Measurements from ENCODE around the gene NT5DC3.
"Not testable (repeated sequence)": the region's sequence is repeated elsewhere in the genome, so short reads cannot be mapped to it uniquely, and the experiment has no call there.

Gene NT5DC3

DNA sequence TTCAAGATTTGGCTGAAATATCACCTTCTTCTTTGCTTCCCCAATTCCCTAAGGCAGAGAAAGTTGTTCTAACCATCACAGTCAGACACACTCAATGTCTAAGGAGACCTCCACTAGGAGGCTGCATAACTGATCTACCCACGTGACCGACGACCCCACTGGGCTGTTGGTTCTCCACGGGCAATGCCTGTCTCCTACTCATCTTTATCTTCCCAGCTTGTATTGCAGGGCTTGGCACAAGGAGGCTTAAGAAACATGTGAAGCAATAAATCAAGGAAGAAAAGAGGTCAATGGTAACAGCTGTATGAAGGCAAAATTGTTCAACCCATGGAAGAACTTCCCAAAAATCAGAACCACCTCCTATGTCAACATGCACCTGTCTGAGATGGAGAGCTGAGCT is 27.1 kb downstream of the NT5DC3 start:
- Mint-ChIP-seq H3K4me3 (no peak overlapping the region), H3K9me3 (no peaks in the 10 kb centered on the region), H3K36me3 (ENCODE audit: low read depth) (peaks cover 36% of the 10 kb centered on the region), H3K4me1 (peaks cover 8% of the 10 kb centered on the region), H3K27ac (no peak overlapping the region), H3K27me3 (no peaks in the 10 kb centered on the region)
- DNase-seq = no peak
- no peak for ATAC-seq

DNA sequence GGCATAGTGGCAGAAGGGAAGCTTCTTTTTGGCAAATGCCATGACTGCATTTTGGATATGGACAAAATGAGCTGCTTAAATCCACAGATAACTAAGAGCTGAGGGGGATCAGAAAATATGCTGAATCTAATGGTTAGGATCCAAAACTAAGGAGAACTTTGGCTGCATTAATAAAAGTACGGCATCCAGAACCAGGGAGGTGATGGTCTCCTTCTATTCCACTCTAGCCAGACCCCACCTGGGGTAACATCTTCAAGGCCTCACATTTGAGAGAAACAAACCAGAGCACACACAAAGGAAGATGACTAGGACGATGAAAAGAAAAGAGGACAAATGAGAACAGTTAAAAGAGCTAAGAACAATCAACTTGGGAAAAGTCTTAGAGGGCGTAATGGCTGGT is 27.6 kb downstream of the NT5DC3 start:
- DNase-seq (no peak), ATAC-seq (no peak)
- Mint-ChIP-seq H3K36me3 (ENCODE audit: low read depth) (peaks cover 36% of the 10 kb centered on the region), H3K27me3 (no peaks in the 10 kb centered on the region), H3K27ac (no peak overlapping the region), H3K9me3 (no peaks in the 10 kb centered on the region), H3K4me3 (no peak overlapping the region), H3K4me1 (peaks cover 7% of the 10 kb centered on the region)

DNA sequence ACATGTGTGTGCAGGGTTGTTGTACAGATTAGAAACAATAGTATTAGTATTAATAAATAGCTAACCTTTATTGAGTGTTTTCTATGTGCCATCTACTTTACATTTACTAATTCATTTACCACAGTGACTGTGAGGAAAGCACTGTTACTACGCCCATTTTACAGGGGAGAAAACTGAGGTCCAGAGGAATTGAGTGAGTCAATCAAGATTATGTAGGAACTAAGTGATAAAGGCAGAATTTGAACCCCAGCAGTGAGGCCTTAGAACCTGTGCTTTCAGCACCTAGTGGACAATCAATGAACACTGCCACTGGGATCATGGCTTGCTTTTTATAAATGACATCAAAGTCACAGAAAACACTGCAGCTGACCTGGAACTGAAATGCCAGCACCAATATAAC is 28.2 kb downstream of the NT5DC3 start:
- DNase-seq (no peak), ATAC-seq (no peak)
- peaks cover 36% of the 10 kb centered on the region for H3K36me3 Mint-ChIP-seq (ENCODE audit: low read depth)
- H3K27me3 Mint-ChIP-seq = no peaks in the 10 kb centered on the region
- no peaks in the 10 kb centered on the region for H3K9me3 Mint-ChIP-seq
- H3K4me1 Mint-ChIP-seq = peaks cover 7% of the 10 kb centered on the region
- no peak overlapping the region for H3K4me3 Mint-ChIP-seq
- no peak overlapping the region for H3K27ac Mint-ChIP-seq

DNA sequence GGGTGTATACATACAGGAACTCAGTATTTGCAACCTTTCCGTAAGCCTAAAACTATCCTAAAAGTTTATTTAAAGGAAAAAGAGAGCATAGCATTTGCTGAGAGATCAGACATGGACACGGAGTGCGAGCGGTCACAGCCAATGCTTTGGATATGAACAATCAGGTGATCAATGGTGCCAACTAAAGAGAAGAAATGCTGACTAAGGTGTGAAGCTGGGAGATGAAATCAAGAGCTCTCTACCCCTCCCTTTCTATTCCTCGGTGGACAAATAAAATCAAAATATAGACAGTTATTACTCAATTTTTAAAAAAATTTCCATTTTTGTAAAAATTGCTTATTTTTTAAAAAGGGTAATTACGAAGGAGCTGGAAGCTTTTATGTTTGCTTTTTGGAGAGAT is 29.2 kb downstream of the NT5DC3 start:
- peaks cover 39% of the 10 kb centered on the region for H3K36me3 Mint-ChIP-seq (ENCODE audit: low read depth)
- H3K4me1 Mint-ChIP-seq = peaks cover 2% of the 10 kb centered on the region
- DNase-seq (no peak), ATAC-seq (no peak)
- H3K27me3 Mint-ChIP-seq = no peaks in the 10 kb centered on the region
- no peak overlapping the region for H3K27ac Mint-ChIP-seq
- H3K4me3 Mint-ChIP-seq = no peak overlapping the region
- no peaks in the 10 kb centered on the region for H3K9me3 Mint-ChIP-seq

DNA sequence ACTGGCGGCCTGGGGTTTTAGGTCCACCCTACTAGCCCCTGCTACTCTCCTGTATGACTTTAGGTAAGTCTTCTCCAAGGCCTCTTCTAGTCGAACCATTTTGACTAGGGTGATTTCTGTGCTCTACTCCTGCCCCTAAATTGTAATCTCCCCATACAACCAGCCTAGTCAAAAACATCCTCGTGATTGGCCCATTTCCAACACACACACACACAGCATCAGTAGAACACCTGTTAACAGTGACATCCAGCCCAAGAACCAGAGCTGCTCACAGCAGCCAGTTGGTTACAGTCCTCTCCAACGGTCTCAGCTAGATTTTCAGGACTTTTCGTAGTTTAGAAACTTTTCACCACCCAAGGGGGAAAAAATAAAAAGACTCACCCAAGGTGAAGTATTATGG is 30.9 kb downstream of the NT5DC3 start:
- Mint-ChIP-seq H3K4me3 (no peak overlapping the region), H3K9me3 (no peaks in the 10 kb centered on the region), H3K4me1 (no peaks in the 10 kb centered on the region), H3K36me3 (ENCODE audit: low read depth) (peaks cover 45% of the 10 kb centered on the region), H3K27ac (no peak overlapping the region), H3K27me3 (no peaks in the 10 kb centered on the region)
- ATAC-seq (no peak), DNase-seq (no peak)

DNA sequence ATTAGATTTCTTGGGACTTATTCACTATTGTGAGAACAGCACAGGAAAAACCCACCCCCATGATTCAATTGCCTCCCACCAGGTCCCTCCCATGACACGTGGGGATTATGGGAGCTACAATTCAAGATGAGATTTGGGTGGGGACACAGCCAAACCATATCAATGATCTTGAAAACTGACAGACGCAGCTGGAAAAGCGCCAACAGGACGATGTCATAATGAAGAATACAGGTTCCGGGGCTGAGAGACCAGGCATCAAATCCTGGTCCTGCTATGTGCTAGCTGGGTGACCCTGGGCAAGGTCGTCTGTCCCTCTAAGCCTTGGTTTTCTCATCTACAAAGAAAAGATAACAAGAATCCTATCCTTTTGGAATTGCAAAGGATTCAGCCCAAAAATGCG is 31.4 kb downstream of the NT5DC3 start:
- H3K9me3 Mint-ChIP-seq, DNase-seq, H3K27ac Mint-ChIP-seq, H3K27me3 Mint-ChIP-seq, H3K4me3 Mint-ChIP-seq, ATAC-seq, H3K4me1 Mint-ChIP-seq: not testable (repeated sequence)
- H3K36me3 Mint-ChIP-seq (ENCODE audit: low read depth) = peaks cover 45% of the 10 kb centered on the region

DNA sequence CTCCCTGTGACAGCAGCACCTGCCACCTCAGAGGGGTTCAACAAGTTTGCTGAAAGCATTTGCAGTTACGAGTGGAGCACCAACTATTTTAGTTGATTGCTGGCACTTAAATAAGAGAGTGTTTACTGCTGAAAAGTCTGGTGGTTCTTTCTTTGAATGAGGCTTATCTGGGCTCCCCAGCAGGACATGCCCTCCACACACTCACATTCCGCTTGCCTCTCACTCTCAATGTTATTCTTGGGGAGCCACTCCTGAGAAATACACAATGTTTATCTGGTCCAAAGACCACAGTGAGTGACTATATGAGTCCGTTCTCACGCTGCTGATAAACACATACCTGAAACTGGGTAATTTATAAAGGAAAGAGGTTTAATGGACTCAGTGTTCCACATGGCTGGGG is 31.9 kb downstream of the NT5DC3 start:
- DNase-seq (no peak), ATAC-seq (no peak)
- no peaks in the 10 kb centered on the region for H3K4me1 Mint-ChIP-seq
- peaks cover 40% of the 10 kb centered on the region for H3K36me3 Mint-ChIP-seq (ENCODE audit: low read depth)
- no peak overlapping the region for H3K27ac Mint-ChIP-seq
- H3K9me3 Mint-ChIP-seq = no peaks in the 10 kb centered on the region
- H3K27me3 Mint-ChIP-seq = no peaks in the 10 kb centered on the region
- no peak overlapping the region for H3K4me3 Mint-ChIP-seq

DNA sequence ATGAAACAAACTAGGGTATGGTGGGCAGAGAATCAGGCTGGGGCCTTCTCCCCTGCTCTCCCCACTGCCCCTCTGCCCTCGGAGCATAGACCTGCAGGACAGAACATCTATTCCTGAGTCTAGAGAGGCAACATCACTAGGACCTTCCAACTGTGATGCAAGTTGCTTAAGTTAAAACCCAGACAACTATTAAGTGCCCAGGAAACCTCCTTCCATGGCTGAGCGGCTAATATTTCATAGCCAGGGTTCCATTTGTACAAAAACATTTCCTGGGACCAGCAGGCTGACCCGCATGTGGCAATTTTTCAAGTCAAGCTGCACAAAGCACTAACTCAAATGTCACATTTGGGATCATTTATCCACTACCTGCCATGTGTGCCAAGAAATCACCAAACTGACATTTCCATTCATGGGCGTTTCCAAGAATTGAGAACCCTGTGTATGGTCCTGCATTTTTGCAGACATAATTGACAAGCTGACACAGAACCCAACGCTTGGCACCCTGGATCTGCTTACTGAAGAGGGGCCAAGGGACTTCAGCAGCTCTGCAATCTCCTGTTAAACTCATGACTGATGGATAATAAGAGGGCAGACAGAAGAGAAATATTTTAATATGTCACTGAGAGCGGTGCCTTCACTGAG is 32.7 kb downstream of the NT5DC3 start:
- no peaks in the 10 kb centered on the region for H3K9me3 Mint-ChIP-seq
- DNase-seq = no peak
- no peak overlapping the region for H3K27ac Mint-ChIP-seq
- ATAC-seq = no peak
- no peak overlapping the region for H3K4me3 Mint-ChIP-seq
- peaks cover 35% of the 10 kb centered on the region for H3K36me3 Mint-ChIP-seq (ENCODE audit: low read depth)
- no peaks in the 10 kb centered on the region for H3K27me3 Mint-ChIP-seq
- no peaks in the 10 kb centered on the region for H3K4me1 Mint-ChIP-seq

DNA sequence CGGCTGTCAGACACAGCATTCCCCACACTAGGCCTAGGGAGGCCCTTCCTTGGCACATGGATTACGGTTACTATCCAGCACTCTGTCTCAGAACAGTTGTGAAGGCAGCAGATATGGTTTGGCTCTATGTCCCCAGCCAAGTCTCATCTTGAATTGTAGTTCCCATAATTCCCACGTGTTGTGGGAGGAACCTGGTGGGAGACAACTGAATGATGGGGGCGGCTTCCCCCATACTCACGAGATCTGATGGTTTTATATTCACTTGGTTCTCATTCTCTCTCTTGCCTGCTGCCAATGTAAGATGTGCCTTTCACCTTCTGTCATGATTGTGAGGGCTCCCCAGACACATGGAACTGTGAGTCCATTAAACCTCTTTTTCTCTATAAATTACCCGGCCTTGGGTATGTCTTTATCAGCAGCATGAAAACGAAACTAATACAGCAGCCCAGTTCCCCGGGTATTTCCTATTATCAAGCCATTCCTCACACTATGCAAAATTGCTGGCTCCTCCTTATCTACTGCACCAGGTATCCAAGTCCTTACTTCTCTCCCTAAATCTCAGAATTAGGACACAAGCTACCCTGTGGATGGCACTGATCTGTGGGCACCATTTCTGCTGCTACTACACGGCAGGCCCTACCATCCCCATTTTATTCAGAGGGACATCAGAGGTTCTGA is 33.3 kb downstream of the NT5DC3 start:
- ATAC-seq (no peak), DNase-seq (no peak)
- H3K36me3 Mint-ChIP-seq (ENCODE audit: low read depth) = peaks cover 35% of the 10 kb centered on the region
- H3K27me3 Mint-ChIP-seq = no peaks in the 10 kb centered on the region
- no peaks in the 10 kb centered on the region for H3K4me1 Mint-ChIP-seq
- H3K4me3 Mint-ChIP-seq = no peak overlapping the region
- H3K9me3 Mint-ChIP-seq = no peaks in the 10 kb centered on the region
- H3K27ac Mint-ChIP-seq = no peak overlapping the region

DNA sequence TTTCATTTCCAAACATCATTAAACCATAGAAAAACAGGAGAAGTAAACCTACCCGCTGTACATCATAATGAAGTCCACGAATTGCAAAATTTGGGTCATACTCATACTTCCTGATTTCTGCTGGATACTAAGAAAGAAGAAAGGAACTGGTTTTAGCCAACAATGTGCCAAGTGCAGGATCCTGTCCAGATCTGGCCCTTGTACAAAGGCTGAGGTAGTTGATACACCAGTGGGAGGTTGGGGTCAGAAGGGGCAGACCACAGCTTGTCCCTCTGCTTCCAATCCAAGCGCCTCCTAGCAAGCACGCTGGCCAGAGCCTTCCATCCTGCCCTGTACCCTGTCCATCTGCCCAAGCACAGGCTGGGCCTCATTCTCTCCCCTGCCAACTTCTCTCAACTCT is 34.2 kb downstream of the NT5DC3 start:
- ATAC-seq (no peak), DNase-seq (no peak)
- Mint-ChIP-seq H3K27me3 (no peaks in the 10 kb centered on the region), H3K4me3 (no peak overlapping the region), H3K27ac (no peak overlapping the region), H3K36me3 (ENCODE audit: low read depth) (peaks cover 35% of the 10 kb centered on the region), H3K4me1 (no peaks in the 10 kb centered on the region), H3K9me3 (no peaks in the 10 kb centered on the region)

DNA sequence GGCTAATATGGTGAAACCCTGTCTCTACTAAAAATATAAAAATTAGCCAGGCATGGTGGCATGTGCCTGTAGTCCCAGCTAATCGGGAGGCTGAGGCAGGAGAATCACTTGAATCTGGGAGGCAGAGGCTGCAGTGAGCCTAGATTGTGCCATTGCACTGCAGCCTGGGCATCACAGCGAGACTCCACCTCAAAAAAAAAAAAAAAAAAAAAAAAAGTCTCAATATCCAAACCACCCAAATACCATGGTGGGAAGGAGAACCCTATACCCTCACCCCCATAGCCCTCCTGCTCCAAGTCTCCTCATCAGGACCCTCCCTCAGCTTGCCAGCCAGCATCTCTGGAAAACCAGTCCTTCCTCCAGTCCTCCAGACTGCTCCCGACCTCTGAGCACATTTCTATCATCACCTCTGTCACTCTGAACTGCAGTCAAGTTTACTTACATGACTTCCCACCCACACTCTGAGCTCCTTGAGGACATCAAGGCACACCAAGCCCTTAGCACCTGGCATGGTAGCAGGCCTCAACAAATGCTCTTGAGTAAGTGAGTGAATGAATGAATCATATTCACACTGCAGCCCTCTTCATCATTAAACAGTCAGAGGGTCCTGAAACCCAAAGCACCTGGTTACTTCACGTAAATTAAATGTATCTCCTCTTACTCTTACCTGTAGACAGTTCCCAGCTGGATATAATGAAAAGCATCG is 35.2 kb downstream of the NT5DC3 start:
- DNase-seq (no peak), ATAC-seq (no peak)
- peaks cover 32% of the 10 kb centered on the region for H3K36me3 Mint-ChIP-seq (ENCODE audit: low read depth)
- no peaks in the 10 kb centered on the region for H3K27me3 Mint-ChIP-seq
- H3K4me1 Mint-ChIP-seq = no peaks in the 10 kb centered on the region
- no peak overlapping the region for H3K27ac Mint-ChIP-seq
- H3K9me3 Mint-ChIP-seq = no peaks in the 10 kb centered on the region
- H3K4me3 Mint-ChIP-seq = no peak overlapping the region

DNA sequence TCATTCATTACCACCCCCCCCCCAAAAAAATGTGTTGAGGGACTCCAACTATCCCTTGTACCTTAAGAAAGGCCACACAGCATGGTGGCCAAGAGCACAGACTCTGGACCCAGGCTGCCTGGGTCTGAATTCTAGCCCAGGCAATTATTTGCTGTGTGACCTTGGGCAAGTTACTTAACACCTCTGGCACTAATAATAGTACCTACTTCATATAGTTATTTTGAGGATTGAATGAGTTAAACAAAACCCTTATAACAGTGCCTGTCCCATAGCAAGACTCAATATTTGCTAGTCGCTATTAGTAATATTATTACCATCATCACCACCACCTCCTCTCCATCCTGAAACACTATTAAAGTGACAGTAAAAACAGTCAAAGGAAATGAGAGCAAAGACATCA is 37.2 kb downstream of the NT5DC3 start:
- Mint-ChIP-seq H3K27ac (no peak overlapping the region), H3K4me3 (no peak overlapping the region), H3K27me3 (no peaks in the 10 kb centered on the region), H3K9me3 (no peaks in the 10 kb centered on the region), H3K4me1 (peaks cover 3% of the 10 kb centered on the region), H3K36me3 (ENCODE audit: low read depth) (peaks cover 20% of the 10 kb centered on the region)
- DNase-seq = no peak
- ATAC-seq = no peak

DNA sequence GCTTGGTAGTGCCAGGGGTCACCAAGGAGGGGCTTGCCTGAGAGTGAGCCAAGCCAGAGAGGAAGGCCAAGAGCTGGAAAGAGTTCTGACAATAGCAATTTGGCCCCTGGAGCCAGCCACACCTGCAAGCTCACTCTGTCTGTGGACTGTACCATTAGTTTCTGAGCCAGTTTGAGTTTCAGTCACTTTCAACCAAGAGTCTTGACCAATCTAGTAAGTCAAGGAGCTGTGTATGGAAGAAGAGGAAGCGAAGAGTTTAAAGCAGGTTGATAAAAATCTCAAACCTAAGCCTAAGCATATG is 38.5 kb downstream of the NT5DC3 start:
- no peak for DNase-seq
- Mint-ChIP-seq H3K4me3 (no peak overlapping the region), H3K36me3 (ENCODE audit: low read depth) (peaks cover 30% of the 10 kb centered on the region), H3K27ac (no peak overlapping the region), H3K4me1 (peaks cover 3% of the 10 kb centered on the region), H3K9me3 (no peaks in the 10 kb centered on the region), H3K27me3 (no peaks in the 10 kb centered on the region)
- no peak for ATAC-seq

DNA sequence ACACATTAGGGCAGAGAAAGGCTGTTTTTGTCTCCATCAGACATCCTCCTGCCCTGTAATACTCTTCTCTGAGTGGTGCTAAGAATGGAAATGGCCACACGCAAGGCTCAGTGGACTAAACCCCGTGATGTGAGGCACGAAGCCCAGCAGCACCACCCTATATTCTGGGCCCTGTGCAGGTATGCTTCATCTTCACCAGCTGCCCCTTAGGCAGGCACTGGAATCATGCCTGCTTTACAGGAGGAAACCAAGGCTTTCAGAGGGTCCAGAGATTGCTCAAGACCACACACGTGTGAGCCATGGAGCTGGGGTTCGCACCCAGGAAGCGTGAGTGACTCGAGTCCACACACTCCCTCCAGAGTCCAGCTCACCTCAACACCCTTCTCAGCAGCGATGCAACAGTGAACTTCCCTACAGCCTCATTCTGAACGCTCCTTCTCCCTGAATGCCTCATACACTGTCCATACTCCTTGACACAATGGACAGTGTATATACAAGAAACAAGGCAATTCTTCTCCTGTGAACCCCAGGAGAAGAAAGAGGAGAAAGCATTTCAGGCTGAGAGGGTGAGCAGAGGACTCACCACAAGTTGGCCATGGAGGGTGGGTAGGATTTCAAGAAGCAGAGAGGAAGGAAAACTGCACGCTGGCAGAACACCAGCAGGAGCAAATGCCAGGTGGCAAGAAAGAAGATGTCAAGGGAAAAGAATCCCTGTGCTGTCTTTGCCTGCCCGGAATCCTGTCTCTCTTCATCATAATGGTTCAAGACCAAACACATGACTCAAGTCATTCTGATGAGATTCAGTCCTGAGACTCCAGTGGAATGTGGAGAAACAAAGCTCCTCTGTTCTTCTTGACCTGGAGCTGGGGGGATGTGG is 39.1 kb downstream of the NT5DC3 start:
- no peaks in the 10 kb centered on the region for H3K9me3 Mint-ChIP-seq
- ATAC-seq (no peak), DNase-seq (no peak)
- no peak overlapping the region for H3K27ac Mint-ChIP-seq
- no peaks in the 10 kb centered on the region for H3K27me3 Mint-ChIP-seq
- peaks cover 30% of the 10 kb centered on the region for H3K36me3 Mint-ChIP-seq (ENCODE audit: low read depth)
- H3K4me1 Mint-ChIP-seq = peaks cover 3% of the 10 kb centered on the region
- H3K4me3 Mint-ChIP-seq = no peak overlapping the region
